SK-N-SH (cell line): ENCODE measurements around the gene MYLK4. TPM values are rescaled to one million over a fixed set of nuclear protein-coding genes. Genes with fewer than 3 reads are reported as not detected.

Source experiments
- CTCF ChIA-PET: fragments of 300-600, 350-600 bp; formaldehyde crosslinking; extraction: SDS; loops from one replicate; lab custom pipeline; 2021; lab: Yijun Ruan, JAX
- POLR2A ChIA-PET: fragments of 350-600 bp; sonication (Branson Sonifier 250); formaldehyde crosslinking; extraction: SDS; loops from one replicate; lab custom pipeline; 2020; ENCODE audit warnings: antibody characterized with exemption, inconsistent platforms; lab: Yijun Ruan, JAX
- DNase-seq: peaks from one replicate; pipeline ENCODE4 v3.0.0; 2012
- H2AFZ ChIP-seq: fragments of 200-600 bp; sonication (generic); 2 replicates; pipeline ENCODE4 v1.8.1; 2016; ENCODE audit warnings: antibody characterized with exemption, mild to moderate bottlenecking, low read depth
- H3F3A ChIP-seq: fragments of 200-600 bp; sonication (generic); replicated peaks from 2 replicates; pipeline ENCODE3; 2016; ENCODE audit warnings: antibody characterized with exemption, mild to moderate bottlenecking; ENCODE audit not compliant: insufficient read depth
- H3K27ac ChIP-seq, 2 experiments: fragments of 200-500 bp in 1 of 2; fragments of 200-600 bp in 1 of 2; sonication (Bioruptor generic) in 1 of 2; sonication (generic), shearing (Covaris generic) in 1 of 2; 2 replicates each; pipeline versions ENCODE4 v1.5.1 to v1.6.1; 2014 to 2016; ENCODE audit warnings: low read depth in 2 of 2, inconsistent platforms in 1 of 2, low read length in 1 of 2, mild to moderate bottlenecking in 1 of 2, mixed read lengths in 1 of 2
- H3K27me3 ChIP-seq: fragments of 200-600 bp; sonication (generic), shearing (Covaris generic); 2 replicates; pipeline ENCODE4 v1.6.1; 2016; ENCODE audit warnings: mixed run types; ENCODE audit not compliant: insufficient read depth
- H3K36me3 ChIP-seq, 2 experiments: fragments of 200-500 bp in 1 of 2; fragments of 200-600 bp in 1 of 2; sonication (Bioruptor generic) in 1 of 2; sonication (generic) in 1 of 2; replicated peaks in 1 of 2; 2 replicates each; pipeline versions ENCODE3 to v1.5.1; 2014 to 2016; ENCODE audit warnings: low read length in 1 of 2, mild to moderate bottlenecking in 1 of 2; ENCODE audit not compliant: insufficient read depth in 2 of 2, control insufficient read depth in 1 of 2
- H3K4me1 ChIP-seq, 2 experiments: fragments of 200-500 bp in 1 of 2; fragments of 200-600 bp in 1 of 2; sonication (Bioruptor generic) in 1 of 2; sonication (generic), shearing (Covaris generic) in 1 of 2; 2 replicates each; pipeline versions ENCODE4 v1.5.1 to v1.6.1; 2014 to 2016; ENCODE audit warnings: low read depth in 1 of 2, low read length in 1 of 2, mixed run types in 1 of 2; ENCODE audit not compliant: insufficient read depth in 2 of 2, control insufficient read depth in 1 of 2
- H3K4me2 ChIP-seq: fragments of 200-600 bp; sonication (generic), shearing (Covaris generic); 2 replicates; pipeline ENCODE4 v1.6.1; 2017; ENCODE audit warnings: mixed run types
- H3K4me3 ChIP-seq, 2 experiments: fragments of 200-500 bp in 1 of 2; fragments of 200-600 bp in 1 of 2; sonication (Bioruptor generic) in 1 of 2; sonication (generic), shearing (Covaris generic) in 1 of 2; 2 replicates each; pipeline versions ENCODE4 v1.5.1 to v1.8.1; 2014 to 2016; ENCODE audit warnings: low read depth in 2 of 2, inconsistent platforms in 1 of 2, low read length in 1 of 2, mild to moderate bottlenecking in 1 of 2, mixed read lengths in 1 of 2, moderate library complexity in 1 of 2
- H3K79me2 ChIP-seq: fragments of 200-600 bp; sonication (generic); 2 replicates; pipeline ENCODE4 v1.8.1; 2017; ENCODE audit warnings: mild to moderate bottlenecking; ENCODE audit not compliant: insufficient read depth
- H3K9ac ChIP-seq: fragments of 200-600 bp; sonication (generic); 2 replicates; pipeline ENCODE4 v1.6.1; 2017; ENCODE audit warnings: mixed run types
- H3K9me2 ChIP-seq: fragments of 200-600 bp; sonication (generic); 2 replicates; pipeline ENCODE4 v1.6.1; 2017; ENCODE audit warnings: mixed run types
- H3K9me3 ChIP-seq: fragments of 200-600 bp; sonication (generic); 2 replicates; pipeline ENCODE4 v1.6.1; 2017; ENCODE audit warnings: mixed run types, mild to moderate bottlenecking, moderate library complexity
- H4K20me1 ChIP-seq: fragments of 200-600 bp; sonication (generic); 2 replicates; pipeline ENCODE4 v1.6.1; 2017; ENCODE audit warnings: mild to moderate bottlenecking, mixed run types; ENCODE audit not compliant: insufficient read depth
- NFIC ChIP-seq: IDR thresholded peaks from 2 replicates; pipeline ENCODE4 v1.4.0; 2012; ENCODE audit warnings: borderline replicate concordance
- NRF1 ChIP-seq: IDR thresholded peaks from 2 replicates; pipeline ENCODE4 v1.6.1; 2012; ENCODE audit warnings: low read depth, mild to moderate bottlenecking, low read length
- RAD21 ChIP-seq: IDR thresholded peaks from 2 replicates; pipeline ENCODE4 v1.6.1; 2012; ENCODE audit warnings: mild to moderate bottlenecking, low read length
- SIN3A ChIP-seq: IDR thresholded peaks from 2 replicates; pipeline ENCODE4 v1.6.1; 2012; ENCODE audit warnings: low read depth, mild to moderate bottlenecking, low read length, moderate library complexity, borderline replicate concordance
- TAF1 ChIP-seq: IDR thresholded peaks from 2 replicates; pipeline ENCODE4 v1.6.1; 2012; ENCODE audit warnings: low read depth, mild to moderate bottlenecking, low read length, moderate library complexity, borderline replicate concordance
- TCF12 ChIP-seq: IDR thresholded peaks from 2 replicates; pipeline ENCODE4 v1.4.0; 2012
- WGBS: methylation state at CpG from one replicate; pipeline ENCODE4 v1.1.6; 2017; ENCODE audit warnings: low lambda C conversion rate; 5-methylcytosine and 5-hydroxymethylcytosine counted together
- polyA plus RNA-seq, 3 experiments: library from polyadenylated mRNA; depleted of rRNA; stranded (reverse); fragments of >200 nt; gene quantifications; 2 replicates each; pipeline ENCODE4 v1.2.3, GENCODE V29; 2012
- TF ChIP-seq, protein P1 (sequence below): fragments of 200-600 bp; sonication (generic); IDR thresholded peaks from 2 replicates; pipeline ENCODE4 v1.6.1; 2017; ENCODE audit warnings: antibody characterized with exemption, mild to moderate bottlenecking, moderate library complexity
- TF ChIP-seq, protein P2 (sequence below): IDR thresholded peaks from 2 replicates; pipeline ENCODE4 v1.4.0; 2012; ENCODE audit warnings: low read depth
- TF ChIP-seq, protein P3 (sequence below): fragments of 150-350 bp; IDR thresholded peaks from 2 replicates; pipeline ENCODE4 v1.6.1; 2016; ENCODE audit warnings: mild to moderate bottlenecking, low read depth, low read length

The MYLK4 gene
- polyA plus RNA-seq, 1 of the 3 experiments (the other 2 are of a cell fraction): 0.16 TPM

DNA sequence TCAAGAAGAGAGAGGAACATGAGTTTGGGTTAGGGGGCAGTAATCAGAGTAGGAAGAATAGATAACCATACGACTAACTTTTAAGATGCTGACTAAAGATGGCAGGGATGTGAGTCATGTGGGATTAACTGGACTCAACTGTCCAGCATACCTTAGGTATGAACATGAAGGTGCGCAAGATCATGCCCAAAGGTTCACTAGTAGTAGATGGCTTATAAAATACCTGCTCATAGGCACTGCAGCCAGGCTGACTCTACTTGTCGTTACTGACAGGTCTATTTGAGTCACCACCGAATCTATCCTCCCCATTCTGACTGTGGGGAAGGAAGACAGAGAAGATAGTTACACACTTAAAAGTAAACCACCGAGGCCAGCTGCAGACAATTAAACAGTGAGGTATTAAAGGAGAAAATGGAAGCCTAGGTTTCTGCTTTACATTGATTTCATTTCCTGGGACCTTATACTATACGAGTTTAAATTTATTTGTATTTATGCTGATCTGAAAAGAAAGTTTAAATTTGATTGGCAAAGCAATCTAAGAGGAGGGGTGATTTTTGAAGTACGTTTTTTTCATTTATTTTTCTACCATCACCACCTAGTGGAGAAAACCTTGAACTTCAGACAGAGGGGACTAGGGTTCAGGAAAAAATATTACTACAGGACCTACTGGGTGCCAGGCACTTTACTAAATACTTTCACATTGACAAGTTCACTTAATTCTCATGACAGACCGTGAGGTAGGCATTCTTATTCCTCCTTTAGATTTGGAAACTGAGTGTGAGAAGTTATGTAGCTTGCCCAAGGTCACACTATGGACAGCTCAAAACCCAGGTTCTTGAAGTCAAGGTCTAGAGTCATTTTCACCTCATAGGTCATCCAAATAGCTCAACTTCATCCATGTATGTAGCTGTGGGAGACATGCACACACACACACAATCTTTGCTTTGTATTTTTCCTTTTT, 10.4 kb upstream of the MYLK4 start:
- Histone ChIP-seq H3K4me3 (no peak overlapping the region; a peak in 1 of 4 replicates), H3F3A (peaks cover 8% of the 10 kb centered on the region), H4K20me1 (no peaks in the 10 kb centered on the region), H3K27ac (no peak overlapping the region), H3K4me2 (no peak overlapping the region), H3K36me3 (no peaks in the 10 kb centered on the region), H3K4me1 (peaks cover 0 to 3% of the 10 kb centered on the region in 2 experiments; a peak in 1 of 4 replicates), H3K27me3 (no peaks in the 10 kb centered on the region), H3K9me3 (no peaks in the 10 kb centered on the region), H3K9me2 (no peaks in the 10 kb centered on the region), H3K9ac (no peak overlapping the region), H2AFZ (no peak overlapping the region), H3K79me2 (peaks cover 2% of the 10 kb centered on the region)
- DNase-seq: no peak
- POLR2A ChIA-PET: no interaction called here
- CTCF ChIA-PET: interaction anchor here (0.9 to 9.3 kb wide), 4 partner anchors 10 to 23 kb away, joined by 3 to 100 read pairs (median 16); partner anchors contain the start of gene MYLK4
- WGBS: 78% methylated on average over 8 of the region's 8 CpGs
- TF ChIP-seq, protein P1, sequence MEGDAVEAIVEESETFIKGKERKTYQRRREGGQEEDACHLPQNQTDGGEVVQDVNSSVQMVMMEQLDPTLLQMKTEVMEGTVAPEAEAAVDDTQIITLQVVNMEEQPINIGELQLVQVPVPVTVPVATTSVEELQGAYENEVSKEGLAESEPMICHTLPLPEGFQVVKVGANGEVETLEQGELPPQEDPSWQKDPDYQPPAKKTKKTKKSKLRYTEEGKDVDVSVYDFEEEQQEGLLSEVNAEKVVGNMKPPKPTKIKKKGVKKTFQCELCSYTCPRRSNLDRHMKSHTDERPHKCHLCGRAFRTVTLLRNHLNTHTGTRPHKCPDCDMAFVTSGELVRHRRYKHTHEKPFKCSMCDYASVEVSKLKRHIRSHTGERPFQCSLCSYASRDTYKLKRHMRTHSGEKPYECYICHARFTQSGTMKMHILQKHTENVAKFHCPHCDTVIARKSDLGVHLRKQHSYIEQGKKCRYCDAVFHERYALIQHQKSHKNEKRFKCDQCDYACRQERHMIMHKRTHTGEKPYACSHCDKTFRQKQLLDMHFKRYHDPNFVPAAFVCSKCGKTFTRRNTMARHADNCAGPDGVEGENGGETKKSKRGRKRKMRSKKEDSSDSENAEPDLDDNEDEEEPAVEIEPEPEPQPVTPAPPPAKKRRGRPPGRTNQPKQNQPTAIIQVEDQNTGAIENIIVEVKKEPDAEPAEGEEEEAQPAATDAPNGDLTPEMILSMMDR: peak; percentile 40; the same call in 1 of the 2 replicates
- no peak for TF ChIP-seq NFIC

DNA sequence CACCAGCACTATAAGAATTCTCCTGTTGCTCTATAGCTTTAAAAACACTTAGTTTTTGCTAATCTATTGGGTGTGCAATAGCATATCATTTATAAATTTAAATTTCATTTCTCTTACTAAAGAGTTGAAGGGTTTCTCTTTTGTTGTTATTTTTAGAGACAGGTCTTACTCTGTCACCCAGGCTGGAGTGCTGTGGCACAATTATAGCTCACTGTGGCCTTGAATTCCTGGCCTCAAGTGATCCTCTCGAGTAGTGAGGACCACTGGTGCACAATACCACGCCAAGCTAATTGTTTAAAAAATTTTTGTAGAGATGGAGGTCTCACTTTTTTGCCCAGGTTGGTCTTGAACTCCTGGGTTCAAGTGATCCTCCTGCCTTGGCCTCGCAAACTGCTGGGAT, 8.3 kb upstream of the MYLK4 start:
- Histone ChIP-seq H3K4me3 (no peak overlapping the region), H3F3A (peaks cover 2% of the 10 kb centered on the region), H4K20me1 (no peaks in the 10 kb centered on the region), H3K36me3 (no peaks in the 10 kb centered on the region), H3K9me2 (no peaks in the 10 kb centered on the region), H2AFZ (no peak overlapping the region), H3K4me2 (no peak overlapping the region), H3K79me2 (no peaks in the 10 kb centered on the region), H3K9me3 (no peaks in the 10 kb centered on the region), H3K27ac (no peak overlapping the region), H3K27me3 (no peaks in the 10 kb centered on the region), H3K9ac (no peak overlapping the region), H3K4me1 (no peaks in the 10 kb centered on the region; a peak in 1 of 4 replicates)
- ChIA-PET POLR2A (no interaction called here), CTCF (interaction anchor here (1.4 to 3.5 kb wide), 3 partner anchors 9 to 173 kb away, joined by 4 to 29 read pairs (median 6); partner anchors contain the start of gene MYLK4)
- TF ChIP-seq, protein P2, sequence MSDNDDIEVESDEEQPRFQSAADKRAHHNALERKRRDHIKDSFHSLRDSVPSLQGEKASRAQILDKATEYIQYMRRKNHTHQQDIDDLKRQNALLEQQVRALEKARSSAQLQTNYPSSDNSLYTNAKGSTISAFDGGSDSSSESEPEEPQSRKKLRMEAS: no peak
- TF ChIP-seq TAF1 (no peak), TCF12 (no peak), NRF1 (no peak), RAD21 (no peak), SIN3A (no peak)
- TF ChIP-seq, protein P3, sequence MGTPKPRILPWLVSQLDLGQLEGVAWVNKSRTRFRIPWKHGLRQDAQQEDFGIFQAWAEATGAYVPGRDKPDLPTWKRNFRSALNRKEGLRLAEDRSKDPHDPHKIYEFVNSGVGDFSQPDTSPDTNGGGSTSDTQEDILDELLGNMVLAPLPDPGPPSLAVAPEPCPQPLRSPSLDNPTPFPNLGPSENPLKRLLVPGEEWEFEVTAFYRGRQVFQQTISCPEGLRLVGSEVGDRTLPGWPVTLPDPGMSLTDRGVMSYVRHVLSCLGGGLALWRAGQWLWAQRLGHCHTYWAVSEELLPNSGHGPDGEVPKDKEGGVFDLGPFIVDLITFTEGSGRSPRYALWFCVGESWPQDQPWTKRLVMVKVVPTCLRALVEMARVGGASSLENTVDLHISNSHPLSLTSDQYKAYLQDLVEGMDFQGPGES: no peak
- WGBS: 46% methylated on average over 3 of the region's 3 CpGs
- no peak for DNase-seq
